Duodenal mucosa (tissue), 2 donors: ENCODE results near the gene UBD.

Experiments
- H3K27ac ChIP-seq: one replicate; pipeline ENCODE4 v1.7.0; 2013; ENCODE audit warnings: low read depth, low read length
- H3K27me3 ChIP-seq, 2 donors: one replicate each; pipeline ENCODE4 v1.7.0; 2013; ENCODE audit warnings: low read length in 2 of 2, control low read depth in 1 of 2; ENCODE audit not compliant: insufficient read depth in 2 of 2, control insufficient read depth in 1 of 2
- H3K36me3 ChIP-seq, 2 donors: one replicate each; pipeline ENCODE4 v1.7.0; 2013; ENCODE audit warnings: low read length in 2 of 2, control low read depth in 1 of 2; ENCODE audit not compliant: insufficient read depth in 2 of 2, control insufficient read depth in 1 of 2
- H3K4me1 ChIP-seq, 2 donors: one replicate each; pipeline ENCODE4 v1.7.0; 2013; ENCODE audit warnings: low read length in 2 of 2, control low read depth in 1 of 2; ENCODE audit not compliant: insufficient read depth in 2 of 2, control insufficient read depth in 1 of 2
- H3K4me3 ChIP-seq, 2 donors: one replicate each; pipeline ENCODE4 v1.7.0; 2013; ENCODE audit warnings: low read length in 2 of 2, low read depth in 1 of 2
- H3K9ac ChIP-seq, 2 donors: one replicate each; pipeline ENCODE4 v1.7.0; 2013; ENCODE audit warnings: low read length in 2 of 2, low read depth in 1 of 2
- H3K9me3 ChIP-seq, 2 donors: one replicate each; pipeline ENCODE4 v1.7.0; 2013; ENCODE audit warnings: low read length in 2 of 2, control low read depth in 1 of 2; ENCODE audit not compliant: control insufficient read depth in 1 of 2

The UBD gene

GRCh38 chr6:29537714-29538403 is 21.7 kb downstream of the UBD start:
- Histone ChIP-seq H3K9me3 (no peaks in the 10 kb centered on the region), H3K4me1 (no peaks in the 10 kb centered on the region), H3K4me3 (no peak overlapping the region), H3K27me3 (peaks cover 0 to 3% of the 10 kb centered on the region in 2 donors), H3K9ac (no peak overlapping the region), H3K27ac (no peak overlapping the region), H3K36me3 (no peaks in the 10 kb centered on the region)

- no peak overlapping the region for H3K27ac ChIP-seq
- H3K9ac ChIP-seq = no peak overlapping the region
- no peaks in the 10 kb centered on the region for H3K27me3 ChIP-seq
- no peaks in the 10 kb centered on the region for H3K4me1 ChIP-seq
- H3K9me3 ChIP-seq = no peaks in the 10 kb centered on the region
- H3K4me3 ChIP-seq = no peak overlapping the region
- no peaks in the 10 kb centered on the region for H3K36me3 ChIP-seq
Measured at GRCh38 chr6:29532320-29532951, 27.1 kb downstream of the UBD start.

- H3K27me3 ChIP-seq = no peaks in the 10 kb centered on the region
- no peaks in the 10 kb centered on the region for H3K36me3 ChIP-seq
- H3K9me3 ChIP-seq = no peaks in the 10 kb centered on the region
- H3K4me1 ChIP-seq = no peaks in the 10 kb centered on the region
- no peak overlapping the region for H3K9ac ChIP-seq
- no peak overlapping the region for H3K4me3 ChIP-seq
- no peak overlapping the region for H3K27ac ChIP-seq
Measured at GRCh38 chr6:29531668-29532067, 27.9 kb downstream of the UBD start.

- no peaks in the 10 kb centered on the region for H3K4me1 ChIP-seq
- no peak overlapping the region for H3K9ac ChIP-seq
- H3K36me3 ChIP-seq = no peaks in the 10 kb centered on the region
- H3K27ac ChIP-seq = no peak overlapping the region
- H3K9me3 ChIP-seq = no peaks in the 10 kb centered on the region
- no peaks in the 10 kb centered on the region for H3K27me3 ChIP-seq
- no peak overlapping the region for H3K4me3 ChIP-seq
Measured at GRCh38 chr6:29530671-29531310, 28.7 kb downstream of the UBD start.

- Histone ChIP-seq H3K9ac (no peak overlapping the region), H3K36me3 (no peaks in the 10 kb centered on the region), H3K4me3 (no peak overlapping the region), H3K4me1 (no peaks in the 10 kb centered on the region), H3K9me3 (no peaks in the 10 kb centered on the region), H3K27ac (no peak overlapping the region), H3K27me3 (no peaks in the 10 kb centered on the region)
Measured at GRCh38 chr6:29529956-29530355, 29.6 kb downstream of the UBD start.

- Histone ChIP-seq H3K4me3 (no peak overlapping the region), H3K27ac (no peak overlapping the region), H3K27me3 (peaks cover 0 to 3% of the 10 kb centered on the region in 2 donors), H3K9me3 (no peaks in the 10 kb centered on the region), H3K36me3 (no peaks in the 10 kb centered on the region), H3K4me1 (no peaks in the 10 kb centered on the region), H3K9ac (no peak overlapping the region)
Measured at GRCh38 chr6:29528988-29529560, 30.5 kb downstream of the UBD start.

GRCh38 chr6:29528300-29528931 is 31.1 kb downstream of the UBD start:
- Histone ChIP-seq H3K36me3 (no peaks in the 10 kb centered on the region), H3K27me3 (peaks cover 0 to 3% of the 10 kb centered on the region in 2 donors), H3K9me3 (no peaks in the 10 kb centered on the region), H3K9ac (no peak overlapping the region), H3K4me1 (no peaks in the 10 kb centered on the region), H3K27ac (no peak overlapping the region), H3K4me3 (no peak overlapping the region)

GRCh38 chr6:29527564-29527963 is 32.0 kb downstream of the UBD start:
- H3K4me3 ChIP-seq = no peak overlapping the region
- H3K27me3 ChIP-seq = peaks cover 0 to 3% of the 10 kb centered on the region in 2 donors
- no peaks in the 10 kb centered on the region for H3K4me1 ChIP-seq
- no peak overlapping the region for H3K27ac ChIP-seq
- no peak overlapping the region for H3K9ac ChIP-seq
- no peaks in the 10 kb centered on the region for H3K36me3 ChIP-seq
- H3K9me3 ChIP-seq = no peaks in the 10 kb centered on the region

GRCh38 chr6:29527126-29527525 is 32.4 kb downstream of the UBD start:
- no peaks in the 10 kb centered on the region for H3K36me3 ChIP-seq
- peaks cover 0 to 3% of the 10 kb centered on the region in 2 donors for H3K27me3 ChIP-seq
- H3K9me3 ChIP-seq = no peaks in the 10 kb centered on the region
- no peak overlapping the region for H3K4me3 ChIP-seq
- H3K4me1 ChIP-seq = no peaks in the 10 kb centered on the region
- H3K27ac ChIP-seq = no peak overlapping the region
- no peak overlapping the region for H3K9ac ChIP-seq

- Histone ChIP-seq H3K27me3 (peaks cover 0 to 3% of the 10 kb centered on the region in 2 donors), H3K4me3 (no peak overlapping the region), H3K27ac (no peak overlapping the region), H3K4me1 (no peaks in the 10 kb centered on the region), H3K9ac (no peak overlapping the region), H3K36me3 (no peaks in the 10 kb centered on the region), H3K9me3 (no peaks in the 10 kb centered on the region)
Measured at GRCh38 chr6:29525311-29525639, 34.3 kb downstream of the UBD start.
